Activated CD4-positive, CD25-positive, alpha-beta regulatory T cell treated with anti-CD3 and anti-CD28 coated beads, Interleukin-2, amount 50 U/mL, for 16 hours (primary cell): ENCODE measurements around the gene VTI1A.

Source experiments
- DNase-seq: peaks from one replicate; pipeline ENCODE4 v3.0.0-alpha.2; 2020; ENCODE audit warnings: low read depth, low spot score

Gene VTI1A

DNA sequence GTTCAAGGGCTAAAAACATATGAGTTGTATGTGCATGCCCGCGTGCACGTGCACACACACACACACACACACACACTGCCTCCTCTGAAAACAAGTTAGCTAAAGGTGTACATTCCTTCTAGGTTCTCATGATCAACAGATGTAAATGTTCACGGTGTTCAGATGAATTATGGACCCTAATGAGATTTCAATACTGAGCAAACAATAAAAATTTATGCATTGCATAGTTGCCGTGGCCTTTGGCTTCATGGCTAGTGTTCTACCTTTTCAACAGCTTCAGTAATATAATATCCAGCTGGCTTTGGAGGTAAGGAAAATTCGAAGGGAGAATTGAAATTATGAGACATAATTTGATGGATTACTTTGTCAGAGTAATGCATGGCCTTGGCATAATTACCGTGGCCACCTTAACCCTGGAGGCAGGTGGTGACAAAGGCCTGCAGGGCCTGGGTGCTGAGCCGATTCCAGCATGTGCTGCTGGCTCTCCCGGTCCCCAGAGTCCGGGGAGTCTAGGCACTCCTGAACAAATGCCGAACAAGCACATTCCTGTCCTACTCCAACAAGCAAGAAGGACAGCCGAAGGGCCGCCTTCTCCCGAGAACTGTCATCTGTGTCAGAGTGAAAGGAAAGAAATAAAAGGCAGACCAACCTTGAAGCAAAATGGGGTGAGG lies 336.5 kb downstream of the VTI1A start:
- no peak for DNase-seq

DNA sequence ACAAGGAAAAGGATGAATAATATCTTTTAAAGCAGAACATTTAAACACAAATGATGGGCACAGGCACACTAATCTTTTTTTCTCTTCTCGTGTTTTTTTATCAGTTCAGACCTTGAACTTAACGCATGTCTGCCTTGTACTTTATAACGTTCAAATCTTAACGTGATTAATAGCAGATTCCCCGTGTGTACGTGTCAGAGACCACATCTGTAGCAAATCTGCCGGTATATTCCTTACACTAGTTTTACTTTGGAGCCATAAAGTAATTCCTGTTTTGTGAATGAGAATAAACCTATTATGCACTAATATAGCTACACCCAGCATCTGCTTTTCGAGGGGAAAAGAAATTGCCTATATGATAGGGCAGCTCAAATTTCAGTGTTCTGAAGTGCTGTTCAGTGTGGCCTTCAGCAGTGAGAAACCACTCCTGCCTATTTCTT lies 337.0 kb downstream of the VTI1A start:
- DNase-seq: no peak

DNA sequence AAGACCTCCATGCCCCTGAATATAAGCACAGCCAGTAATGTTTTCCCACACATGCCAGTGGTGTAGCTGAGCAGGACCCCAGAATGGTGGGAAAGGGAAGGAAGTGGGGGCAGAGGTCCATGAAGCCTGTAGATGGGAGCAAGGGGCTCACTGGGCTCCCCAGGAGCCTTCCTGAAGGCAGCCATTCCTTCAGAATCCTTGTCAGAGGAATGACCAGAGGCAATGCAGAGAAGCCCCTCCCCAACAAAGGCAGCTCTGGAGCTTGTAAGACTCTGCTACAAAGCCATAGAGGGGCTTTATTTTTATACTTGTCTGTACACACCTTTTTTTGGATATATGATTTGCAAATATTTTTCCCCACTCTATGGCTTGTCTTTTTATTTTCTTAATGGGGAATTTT lies 338.1 kb downstream of the VTI1A start:
- no peak for DNase-seq

DNA sequence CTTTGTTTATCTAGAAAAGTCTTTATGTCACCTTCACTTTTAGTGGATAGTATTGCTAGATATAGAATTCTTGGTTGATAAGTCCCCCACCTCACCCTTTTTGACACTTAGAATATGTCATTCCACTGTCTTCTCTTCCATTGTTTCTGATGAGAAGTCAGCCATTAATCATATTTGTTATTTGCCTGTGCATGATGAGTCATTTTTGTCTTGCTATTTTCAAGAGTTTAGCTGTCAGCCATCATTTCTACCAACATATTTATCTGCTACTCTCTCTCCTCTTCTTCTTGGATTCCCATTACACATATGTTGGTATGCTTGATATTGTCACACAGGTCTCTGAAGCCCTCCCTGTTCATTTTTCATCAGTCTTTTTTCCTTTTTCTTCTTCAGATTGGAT lies 342.2 kb downstream of the VTI1A start:
- no peak for DNase-seq

DNA sequence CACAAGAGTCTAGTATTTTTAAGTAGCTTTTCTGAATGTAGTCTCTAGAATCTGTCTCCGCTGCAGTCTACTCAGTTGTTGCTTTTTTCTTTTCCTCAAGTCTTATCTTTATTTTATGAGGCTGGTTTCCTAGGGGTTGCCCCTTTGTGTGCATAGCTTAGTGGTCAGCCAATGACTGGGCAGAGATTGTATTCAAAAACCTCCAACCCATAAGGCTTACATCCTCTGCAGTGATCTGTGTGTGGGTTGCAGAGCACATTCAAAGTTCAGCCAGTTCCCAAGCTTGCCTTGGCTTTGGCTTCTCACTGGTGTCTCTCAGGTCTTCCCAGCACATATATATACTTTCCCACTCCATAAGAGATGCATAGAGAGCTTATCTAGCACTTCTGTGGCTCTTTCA lies 343.0 kb downstream of the VTI1A start:
- DNase-seq: no peak

DNA sequence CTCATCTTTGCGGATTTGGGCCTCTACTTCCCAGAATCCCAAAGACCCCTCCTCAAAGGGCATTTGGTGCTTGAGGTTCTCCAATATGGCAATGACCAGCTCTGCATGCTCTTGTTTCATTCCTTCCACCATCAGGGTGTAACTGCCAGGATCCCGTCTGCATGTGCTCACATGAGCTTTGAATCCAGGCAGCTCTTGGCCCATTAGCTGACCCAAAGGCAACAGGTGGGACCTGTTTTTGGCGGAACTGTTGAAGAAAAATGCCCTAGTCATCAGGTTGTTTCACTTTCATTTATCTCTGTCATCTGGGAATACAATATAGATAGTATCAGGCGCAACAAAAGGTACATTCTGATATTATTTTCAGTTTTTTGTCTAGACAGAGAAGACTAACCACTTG lies 343.9 kb downstream of the VTI1A start:
- no peak for DNase-seq

DNA sequence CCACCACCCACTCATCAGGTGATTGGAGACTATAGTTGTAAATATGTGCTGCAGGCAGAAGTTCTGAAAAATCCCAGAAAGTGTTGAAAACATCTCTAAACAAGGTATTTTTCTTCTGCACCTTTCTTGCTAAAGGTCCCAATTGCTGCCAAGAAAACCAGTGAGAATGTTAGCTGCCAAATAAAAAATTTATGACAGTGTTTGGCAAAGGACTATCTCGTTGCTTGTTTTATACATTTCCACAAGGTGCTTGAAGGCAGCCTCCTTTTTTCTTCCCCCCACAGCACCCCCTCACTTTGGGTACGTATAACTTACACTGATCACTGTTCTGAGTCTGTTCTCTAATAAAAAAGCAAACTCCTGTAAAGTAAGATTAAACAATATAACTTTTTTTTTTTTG lies 344.4 kb downstream of the VTI1A start:
- no peak for DNase-seq

DNA sequence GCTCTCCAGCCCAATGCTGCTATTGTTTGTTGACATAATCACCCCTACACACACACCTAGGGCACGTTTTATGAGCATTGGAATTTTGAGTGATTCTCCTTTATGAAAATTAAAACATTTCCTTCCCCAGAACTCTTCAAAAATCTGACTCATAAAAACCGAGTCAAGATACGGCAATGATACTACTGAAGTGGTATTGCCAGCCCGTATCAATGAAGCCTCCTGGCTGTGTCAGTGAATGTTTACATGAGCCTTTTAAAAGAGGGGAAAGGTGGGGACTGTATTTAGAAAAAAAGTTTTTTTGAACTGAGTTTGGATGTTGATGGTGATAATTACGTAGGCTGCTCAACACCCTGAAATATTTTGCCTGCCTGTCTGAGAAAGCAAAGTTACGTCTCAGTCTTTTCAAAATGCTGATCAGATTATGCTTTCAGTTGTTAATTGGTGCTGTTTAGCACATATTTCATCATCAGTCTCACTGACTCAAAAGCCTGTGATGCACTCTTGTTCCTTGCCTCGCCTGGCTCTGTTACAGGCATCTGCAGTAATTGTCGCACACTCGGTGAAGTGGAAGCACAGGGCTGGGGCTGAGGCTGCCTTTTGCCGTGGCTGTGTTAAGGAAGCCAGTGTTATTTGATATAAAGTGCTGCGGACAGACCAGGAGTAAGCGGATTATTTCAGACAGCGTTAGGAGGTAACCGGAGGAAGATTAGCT lies 345.6 kb downstream of the VTI1A start:
- no peak for DNase-seq

DNA sequence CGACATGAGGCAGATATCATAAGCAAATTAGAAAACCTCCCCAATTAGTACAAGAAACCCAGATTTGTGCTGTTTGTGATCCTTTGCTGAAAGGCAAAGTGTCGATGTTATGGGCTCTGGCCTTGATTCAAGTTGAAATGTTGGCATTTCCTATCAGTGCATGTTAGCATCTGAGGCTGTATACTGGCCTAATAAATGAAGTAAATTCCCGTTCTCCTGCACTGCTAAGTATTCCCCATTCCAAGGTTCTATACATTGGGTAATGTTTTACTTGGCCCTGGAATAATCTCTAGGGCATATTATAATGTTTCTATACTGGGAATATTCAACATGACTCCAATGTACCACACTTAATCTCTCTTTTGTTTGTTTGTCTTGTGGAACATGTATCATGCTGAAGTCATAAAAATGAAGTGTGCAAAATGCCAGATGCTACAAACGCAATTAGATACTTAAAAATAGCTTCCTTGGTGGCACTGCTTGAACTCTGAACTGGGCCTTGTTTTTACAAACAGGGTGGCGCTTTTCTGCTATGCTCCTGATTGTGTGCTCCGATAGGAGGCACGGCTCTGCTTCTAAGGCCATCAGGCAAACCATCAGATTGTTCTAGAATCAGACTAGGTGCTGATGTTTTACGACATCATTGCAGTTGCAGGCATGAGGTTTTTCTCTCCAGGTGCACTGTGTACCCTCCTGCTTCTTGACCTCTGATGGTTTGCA lies 346.3 kb downstream of the VTI1A start:
- DNase-seq: no peak

DNA sequence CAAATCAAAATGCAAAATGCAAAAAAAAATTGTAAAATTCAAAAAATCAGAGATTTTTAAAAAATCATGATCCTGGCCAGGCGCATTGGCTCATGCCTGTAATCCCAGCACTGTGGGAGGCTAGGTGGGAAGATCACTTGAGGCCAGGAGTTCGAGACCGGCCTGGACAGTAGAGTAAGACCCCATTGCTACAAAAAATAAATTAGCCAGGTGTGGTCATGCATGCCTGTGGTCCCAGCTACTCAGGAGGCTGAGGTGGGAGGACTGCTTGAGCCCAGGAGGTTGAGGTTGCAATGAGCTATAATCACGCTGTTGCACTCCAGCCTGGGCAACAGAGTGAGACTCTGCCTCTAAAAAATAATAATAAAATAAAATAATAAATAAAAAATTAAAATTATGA lies 347.2 kb downstream of the VTI1A start:
- DNase-seq: no peak

DNA sequence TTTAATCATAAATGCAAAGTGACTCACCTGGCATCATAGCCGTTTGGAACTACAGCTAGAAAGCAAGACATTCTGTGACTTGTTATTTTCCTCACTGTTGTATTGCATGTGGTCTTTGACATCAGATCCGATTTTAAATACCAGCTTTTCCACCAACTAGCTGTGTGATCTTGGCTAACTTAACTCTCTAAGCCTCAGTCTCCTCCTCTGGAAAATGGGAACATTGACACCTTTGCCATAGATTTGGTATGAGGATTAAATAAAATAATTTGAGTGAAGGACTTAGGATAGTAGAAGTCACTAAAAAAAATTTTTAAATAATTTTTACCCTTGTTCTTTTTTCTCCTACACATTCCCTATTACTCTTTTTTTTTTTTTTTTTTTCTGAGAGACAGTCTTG lies 348.1 kb downstream of the VTI1A start:
- DNase-seq: no peak

DNA sequence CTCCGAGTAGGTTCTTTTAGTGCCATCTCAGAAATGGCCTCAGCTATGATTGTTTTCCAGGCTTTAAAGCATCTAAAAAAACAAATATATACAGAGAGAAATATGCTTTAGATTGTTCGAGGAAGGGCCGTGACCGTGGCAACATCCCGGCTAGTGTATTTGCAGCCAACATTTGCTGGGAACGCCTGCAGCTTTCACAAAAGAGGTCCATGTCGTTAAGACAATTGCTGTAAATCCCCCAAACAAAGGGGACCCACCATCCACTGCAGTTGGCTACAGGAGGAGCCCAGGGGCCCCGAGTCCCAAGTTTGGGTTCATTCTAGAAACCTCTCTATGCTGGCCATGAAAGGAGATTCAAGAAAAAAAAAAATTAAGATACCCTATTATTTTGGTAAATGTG lies 350.2 kb downstream of the VTI1A start:
- no peak for DNase-seq

DNA sequence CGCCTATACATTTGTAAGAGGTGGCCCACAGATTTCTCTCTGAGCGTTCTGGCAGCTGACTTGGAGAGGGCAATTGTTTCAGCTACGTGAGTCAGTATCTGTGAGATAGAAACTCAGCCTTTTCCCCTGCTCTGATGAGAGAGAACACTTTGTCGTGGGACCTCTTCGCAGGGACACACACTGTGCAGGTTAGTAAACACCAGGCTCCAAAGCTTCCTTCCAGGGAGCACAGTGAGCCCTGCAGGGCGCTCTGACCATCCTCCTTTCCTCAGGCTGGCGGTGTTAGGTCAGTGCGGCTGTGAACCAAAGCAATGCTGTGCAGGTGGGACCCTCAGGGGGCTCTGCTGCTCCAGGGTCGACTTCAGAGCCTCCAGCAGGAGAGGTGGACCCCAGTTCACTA lies 350.8 kb downstream of the VTI1A start:
- DNase-seq: no peak

DNA sequence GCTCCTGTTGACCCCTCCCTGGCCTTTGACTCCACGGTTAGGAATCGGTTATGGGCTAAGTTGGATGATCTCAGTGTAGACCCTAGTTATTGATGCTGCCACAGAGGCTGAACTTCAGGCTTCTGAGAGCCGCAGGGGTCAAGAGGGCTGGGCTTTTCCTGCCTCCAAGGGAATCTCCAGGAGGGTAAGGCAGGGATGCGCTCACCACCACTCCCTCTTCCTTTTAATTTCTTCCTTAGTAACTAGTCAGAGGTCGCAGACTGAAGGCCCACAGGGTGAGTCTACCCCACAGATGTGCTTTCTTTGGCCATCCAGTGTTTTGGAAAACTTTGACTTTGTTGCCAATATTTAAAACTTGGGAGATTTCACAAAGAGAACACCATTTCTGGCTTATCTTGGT lies 352.0 kb downstream of the VTI1A start:
- no peak for DNase-seq

DNA sequence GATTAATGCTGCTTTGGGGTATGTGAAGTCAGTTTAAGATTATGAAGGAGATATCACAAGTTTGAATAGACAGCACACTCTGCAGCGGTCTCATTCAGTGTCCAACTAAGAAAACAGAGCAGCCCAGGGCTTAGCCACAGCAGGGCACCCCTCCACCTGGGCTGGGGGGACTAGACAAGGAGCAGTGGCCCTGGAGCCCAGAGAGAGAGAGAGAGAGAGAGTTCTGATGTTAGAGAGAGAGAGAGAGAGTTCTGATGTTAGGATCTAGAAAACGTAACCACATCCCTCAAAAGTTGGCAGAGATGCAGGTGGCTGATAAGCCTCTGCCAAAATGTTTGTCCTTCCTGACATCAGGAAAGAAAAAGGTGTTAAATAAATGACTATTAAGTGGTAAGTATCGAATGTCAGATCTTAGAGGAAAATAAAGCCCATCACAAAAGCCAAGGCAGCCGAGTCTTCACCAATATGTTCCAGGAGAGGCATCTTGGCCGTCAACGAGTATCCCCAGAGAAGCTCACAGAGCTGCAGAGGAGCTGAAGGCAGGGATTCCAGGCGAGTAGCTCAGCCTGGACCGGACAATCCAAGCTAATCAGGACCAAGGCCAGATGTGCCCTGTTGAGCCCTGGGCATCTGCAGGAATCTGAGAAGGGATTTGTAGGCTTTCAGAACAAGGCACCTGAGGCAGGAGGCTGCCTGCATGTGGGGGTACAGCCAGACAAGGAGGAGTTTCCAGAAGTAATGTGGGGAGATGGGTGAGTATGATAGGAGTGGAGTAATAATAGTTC lies 352.9 kb downstream of the VTI1A start:
- DNase-seq: no peak

DNA sequence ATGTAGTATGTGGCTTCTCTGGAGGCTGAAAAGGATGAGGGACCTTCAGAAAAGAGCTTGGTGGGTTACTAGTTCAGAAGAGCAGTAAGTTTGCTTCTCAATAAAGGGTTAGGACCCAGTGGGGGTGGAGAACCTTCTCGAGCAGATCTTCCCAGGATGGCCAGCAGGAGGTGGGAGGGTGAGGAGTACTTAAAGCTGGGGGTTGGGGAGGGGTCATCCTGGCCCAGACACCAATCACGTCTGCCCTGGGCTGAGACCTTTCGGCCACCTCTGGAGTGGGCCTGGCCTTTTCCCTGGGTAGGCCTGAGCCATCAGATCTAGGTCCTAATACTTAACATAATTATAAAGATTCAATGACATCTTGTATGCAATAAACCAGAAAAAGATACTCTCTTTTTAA lies 354.0 kb downstream of the VTI1A start:
- DNase-seq: no peak

DNA sequence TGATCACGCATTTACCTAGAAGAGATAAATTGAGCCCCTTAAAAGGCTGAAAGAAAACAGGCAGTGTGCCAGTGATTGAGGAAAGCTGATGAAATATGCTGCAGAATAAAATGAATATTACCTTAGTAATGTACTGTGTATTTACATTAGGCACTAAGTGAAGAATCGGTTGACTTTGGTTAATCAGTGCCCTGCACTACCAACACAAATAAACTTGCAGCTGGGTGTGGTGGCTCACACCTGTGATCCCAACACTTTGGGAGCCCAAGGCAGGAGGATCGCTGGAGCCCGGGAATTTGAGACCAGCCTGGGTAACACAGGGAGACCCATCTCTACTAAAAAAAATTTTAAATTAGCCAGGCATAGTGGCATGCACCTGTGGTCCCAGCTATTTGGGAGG lies 354.7 kb downstream of the VTI1A start:
- DNase-seq: no peak

DNA sequence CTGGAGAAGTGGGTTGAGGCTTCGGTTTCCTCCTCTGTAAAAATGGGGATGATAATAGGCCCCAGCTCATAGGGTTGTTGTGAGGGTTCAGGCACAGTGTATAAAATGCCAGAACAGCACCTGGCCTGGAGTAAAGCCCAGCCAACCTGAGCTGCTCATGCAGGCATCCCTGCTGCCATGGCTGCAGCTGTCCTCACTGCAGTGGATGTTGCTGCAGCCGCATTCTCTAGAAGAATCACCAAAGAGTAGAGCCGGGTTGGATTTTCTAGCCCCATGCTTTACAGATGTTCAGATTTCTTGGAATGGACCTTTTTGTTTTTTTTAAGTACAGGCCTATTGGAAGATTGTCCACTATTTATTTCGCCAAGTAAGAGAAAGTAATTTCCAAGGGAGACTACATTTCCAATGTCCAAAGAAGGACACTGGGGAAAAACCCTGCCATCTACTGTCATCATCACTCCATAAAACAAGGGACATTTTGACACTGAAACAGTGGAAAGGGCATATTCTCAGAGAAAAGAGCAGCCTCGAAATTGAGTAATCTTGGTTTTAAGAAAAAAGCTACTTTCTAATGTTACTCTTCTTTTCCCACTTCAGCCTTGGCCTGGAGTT lies 355.5 kb downstream of the VTI1A start:
- DNase-seq: no peak

DNA sequence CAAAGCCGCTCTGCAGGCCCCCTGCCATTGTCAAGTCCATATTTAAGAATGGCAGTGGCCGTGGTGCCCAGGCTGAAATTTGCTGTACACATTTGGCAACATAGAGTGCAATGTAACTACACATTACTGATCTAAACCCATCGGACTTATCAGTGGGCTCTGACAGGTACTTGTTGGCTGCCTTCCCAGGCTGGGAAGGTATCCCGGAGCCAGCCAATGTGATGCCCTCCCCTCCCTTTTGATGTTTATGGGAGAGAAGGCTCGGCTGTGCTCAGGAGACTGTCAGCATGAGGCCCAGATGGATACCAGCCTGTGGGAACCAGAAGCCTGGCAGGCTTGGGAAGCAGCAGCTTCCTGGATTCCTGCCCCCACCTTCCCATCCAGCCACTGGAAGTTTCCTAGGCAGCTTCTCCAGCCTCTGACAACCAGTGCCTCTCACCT lies 357.0 kb downstream of the VTI1A start:
- no peak for DNase-seq

DNA sequence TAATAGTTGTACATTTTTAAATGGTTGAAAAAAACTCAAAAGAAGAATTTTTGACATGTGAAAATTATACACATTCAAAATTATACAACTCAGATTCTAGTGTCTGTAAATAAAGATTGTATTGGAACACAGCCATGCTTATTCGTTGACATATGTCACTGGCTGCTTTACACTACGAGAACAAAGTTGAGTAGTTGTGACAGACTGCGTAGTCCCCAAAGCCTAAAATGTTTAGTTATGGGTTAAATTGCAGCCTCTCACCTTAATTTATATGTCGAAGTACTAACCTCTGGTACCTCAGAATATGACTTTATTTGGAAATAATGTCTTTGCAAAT lies 358.2 kb downstream of the VTI1A start:
- no peak for DNase-seq

DNA sequence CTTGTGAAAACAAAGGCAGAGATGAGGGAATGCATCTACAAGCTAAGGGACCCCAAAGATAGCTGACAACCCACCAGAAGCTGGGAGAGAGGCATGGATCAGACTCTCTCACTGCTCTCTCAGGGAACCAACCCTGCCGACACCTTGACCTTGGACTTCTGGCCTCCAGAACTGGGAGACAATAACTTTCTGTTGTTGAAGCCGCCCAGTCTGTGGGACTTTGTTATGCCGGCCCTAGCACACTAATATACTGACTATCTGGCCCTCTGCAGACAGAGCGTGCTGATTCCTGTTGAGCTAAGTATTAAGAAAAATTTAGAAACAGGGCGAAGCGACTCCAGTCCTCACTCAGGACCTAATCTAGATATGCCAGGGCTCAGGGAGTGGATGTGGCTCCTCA lies 358.7 kb downstream of the VTI1A start:
- no peak for DNase-seq

DNA sequence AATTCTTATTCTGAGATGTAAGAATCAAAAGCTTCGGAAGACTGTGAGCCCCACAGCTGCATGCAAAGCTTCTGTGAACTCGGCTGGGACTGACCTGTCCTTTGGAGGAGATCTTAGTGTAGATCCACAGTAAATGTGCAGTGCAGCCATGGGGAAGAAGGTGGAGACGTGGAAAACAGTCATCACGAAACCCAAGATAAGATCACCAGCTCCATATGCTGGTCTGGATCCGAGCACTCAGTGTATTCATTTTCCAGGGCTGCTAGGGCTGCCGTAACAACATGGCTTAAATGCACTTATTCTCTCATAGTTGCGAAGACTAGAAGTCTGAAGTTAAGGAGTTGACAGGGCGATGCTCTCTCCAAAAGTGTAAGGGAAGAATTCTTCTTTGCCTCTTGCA lies 360.0 kb downstream of the VTI1A start:
- no peak for DNase-seq
